COLO668 (cell line): Measurements from ENCODE around the gene PCAT6.

Experiments
- DNase-seq: peaks from one replicate; lab custom pipeline; 2025; ENCODE audit not compliant: unreplicated experiment; lab: John Stamatoyannopoulos, UW

PCAT6 gene

DNA sequence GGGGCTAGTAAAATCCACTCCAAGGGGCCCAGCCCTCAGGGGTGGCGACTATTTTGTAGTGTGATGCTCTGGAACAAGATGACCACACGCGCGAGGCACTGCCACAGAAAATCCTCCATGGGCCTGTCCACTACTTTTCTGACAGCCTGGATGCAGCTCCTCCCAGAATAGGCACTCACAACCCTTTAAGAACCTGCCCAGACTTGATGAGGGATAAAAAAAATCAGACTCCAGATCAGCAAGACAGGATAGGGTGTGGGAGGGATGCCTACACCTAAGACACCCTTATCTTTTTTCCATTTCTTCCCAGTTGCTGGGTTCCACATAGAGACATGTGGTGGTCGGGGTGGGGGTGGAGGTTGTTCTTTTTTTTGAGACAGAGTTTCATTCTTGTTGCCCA, 33.5 kb downstream of the PCAT6 start:
- DNase-seq = no peak

DNA sequence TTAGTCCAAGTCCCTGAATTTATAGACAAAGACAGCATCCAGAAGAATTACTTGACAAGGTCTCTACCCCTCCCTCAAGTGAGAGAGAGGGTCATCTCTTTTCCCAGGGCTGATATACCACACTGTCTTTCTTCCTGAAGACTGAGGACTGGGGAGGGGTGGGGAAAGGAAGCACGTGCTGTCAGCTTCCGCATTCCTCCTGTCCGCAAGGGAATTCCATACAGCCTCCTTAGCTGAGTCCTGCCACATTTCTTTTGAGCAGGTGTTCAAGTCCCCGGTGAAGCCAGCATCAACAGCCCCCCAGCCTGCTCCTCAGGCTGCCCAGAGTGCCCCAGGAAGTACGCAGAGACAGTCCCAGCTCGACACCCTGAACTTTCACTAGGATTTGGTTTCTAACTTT, 34.2 kb downstream of the PCAT6 start:
- no peak for DNase-seq

DNA sequence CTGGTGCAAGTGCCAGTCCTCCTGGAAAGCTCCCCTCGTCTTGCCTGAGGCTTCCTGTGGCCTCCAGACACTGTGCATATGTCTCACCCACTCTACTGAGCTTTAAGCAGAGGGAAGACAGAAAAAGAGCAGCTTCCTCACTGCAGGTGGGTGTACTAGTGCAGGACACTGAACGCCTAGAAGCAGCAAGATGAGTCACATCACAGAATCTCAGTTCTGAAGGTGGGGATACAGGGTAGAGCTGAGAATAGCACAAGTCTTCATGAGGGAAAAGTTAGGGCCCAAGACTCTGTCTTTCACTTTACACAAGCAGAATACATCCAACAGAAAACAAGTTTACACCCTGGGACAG, 37.4 kb downstream of the PCAT6 start:
- DNase-seq = no peak

DNA sequence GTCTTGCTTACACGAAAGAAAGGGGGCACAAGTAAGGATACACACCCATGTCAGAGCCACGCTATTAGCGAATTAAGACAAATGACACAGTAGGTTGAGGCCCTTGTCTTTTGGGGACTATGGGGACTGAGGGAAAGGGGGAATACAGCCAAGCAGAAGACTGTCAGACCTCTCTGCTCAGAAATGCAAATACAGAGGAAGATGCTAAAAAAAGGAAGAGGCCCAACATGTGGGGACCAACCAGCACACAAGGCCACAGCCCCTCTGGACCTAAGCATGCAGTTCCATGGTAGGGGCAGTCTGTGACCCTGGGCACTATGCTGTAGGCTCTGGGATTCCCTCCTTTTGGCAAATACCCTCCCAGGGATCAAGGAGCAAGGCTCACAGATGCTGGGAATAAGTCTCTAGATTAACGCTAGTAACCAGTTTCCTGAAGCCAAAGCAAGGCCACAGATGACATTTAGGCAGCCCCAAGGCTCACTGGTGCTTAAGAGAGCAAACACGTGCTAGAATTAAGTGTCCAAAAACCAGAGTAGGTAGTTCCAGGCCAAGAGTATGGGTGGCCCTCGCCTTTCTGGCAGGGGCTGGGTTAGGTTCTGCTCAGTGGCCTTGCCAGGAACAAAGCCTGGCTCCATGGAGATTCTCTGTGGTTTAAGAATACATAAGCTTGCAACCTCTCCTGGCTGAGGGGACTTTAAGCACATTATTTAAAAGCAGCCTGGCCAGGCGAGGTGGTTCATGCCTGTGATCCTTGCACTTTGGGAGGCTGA, 40.0 kb downstream of the PCAT6 start:
- DNase-seq = no peak

DNA sequence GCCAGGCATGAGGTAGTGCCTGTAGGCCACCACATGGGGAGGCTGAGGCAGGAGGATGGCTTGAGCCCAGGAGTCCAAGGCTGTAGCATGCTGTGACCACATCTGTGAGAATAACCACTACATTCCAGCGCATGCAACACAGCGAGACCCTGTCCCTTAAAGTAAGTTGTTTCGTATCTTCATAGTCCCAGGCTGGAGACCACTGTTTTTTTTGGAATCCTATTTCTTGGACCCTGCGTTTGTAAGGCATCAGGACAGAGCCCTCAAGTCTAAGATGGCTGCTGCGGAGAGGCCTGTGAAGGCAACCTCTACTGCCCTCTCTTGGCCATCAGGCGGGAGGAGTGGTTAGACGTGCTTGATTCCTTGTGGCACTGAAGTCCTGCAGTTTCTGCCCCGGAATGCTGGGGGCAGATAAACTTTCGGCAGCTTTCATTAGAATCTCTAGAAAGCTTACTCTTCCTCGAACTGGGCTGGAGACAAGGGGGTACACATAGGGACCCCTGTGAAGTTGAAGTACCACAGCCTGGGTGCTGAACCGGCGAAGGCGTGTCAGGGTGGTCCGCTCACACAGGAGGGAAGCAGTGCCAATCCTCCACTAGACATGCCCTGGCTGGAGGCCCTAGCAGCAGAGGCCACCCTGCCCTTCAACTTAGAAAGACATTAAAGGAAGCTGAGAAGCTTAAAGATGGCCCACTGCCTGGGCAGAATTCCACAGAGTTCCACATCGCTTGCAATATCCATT, 41.6 kb downstream of the PCAT6 start:
- DNase-seq = peak; percentile 22

DNA sequence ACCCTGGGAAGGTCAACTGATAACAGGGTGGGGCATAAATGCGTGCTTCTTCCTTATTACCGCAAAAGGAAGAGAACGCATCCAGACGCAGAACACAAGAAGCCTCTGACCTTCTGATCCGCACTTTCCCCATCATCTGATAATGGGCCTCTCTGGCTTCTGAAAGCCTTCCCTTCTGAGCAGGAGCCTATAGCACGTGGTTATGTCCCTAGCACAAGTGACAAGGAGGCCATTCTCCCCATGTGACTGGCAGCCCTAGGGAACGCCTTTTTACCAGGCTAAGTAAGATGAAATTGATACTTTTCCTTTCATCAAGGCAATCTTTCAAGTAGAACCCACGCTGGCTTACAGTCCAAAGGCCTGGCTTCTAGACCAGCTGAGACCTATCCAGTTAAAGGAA, 44.0 kb downstream of the PCAT6 start:
- DNase-seq = no peak

DNA sequence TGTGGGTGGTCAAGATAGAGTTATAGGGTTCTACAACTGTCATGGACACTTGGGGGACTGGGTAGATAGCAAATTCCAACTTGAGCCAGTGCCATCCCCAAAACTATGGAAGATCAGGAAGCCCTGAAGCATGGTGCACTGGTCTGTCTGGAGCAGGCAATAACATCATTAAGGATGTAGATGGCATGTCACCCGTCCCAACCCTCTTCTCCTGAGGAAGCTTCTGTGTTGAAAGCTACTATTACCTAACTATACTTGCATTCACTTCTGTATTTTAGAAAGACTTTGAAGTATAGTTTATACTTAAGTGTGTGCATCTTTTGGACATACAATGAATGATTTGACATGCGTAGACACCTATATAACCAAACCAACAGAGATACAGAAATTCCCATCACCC, 45.3 kb downstream of the PCAT6 start:
- no peak for DNase-seq

DNA sequence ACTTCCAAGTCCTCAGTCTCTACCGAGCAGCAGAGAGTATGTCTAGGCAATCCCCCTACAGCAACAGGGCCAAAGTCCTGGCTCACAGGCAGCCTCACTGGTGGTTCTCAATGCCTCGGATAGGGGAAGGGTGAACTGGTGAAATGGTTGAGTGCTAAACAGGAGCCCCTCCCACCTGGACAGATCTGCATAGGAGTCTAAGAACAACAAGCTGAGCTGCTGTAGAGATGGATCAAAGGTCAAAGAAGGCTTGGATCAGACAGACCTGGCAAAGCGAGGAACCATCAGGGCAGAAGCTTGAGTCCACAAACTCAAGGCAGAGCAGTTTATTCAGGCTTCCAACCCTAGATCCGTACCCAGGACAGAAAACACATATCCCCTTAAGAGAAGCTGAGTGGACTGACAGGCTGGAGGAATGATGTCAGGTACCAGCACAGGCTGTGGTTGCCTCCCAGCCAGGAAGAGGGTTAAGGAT, 46.4 kb downstream of the PCAT6 start:
- no peak for DNase-seq

DNA sequence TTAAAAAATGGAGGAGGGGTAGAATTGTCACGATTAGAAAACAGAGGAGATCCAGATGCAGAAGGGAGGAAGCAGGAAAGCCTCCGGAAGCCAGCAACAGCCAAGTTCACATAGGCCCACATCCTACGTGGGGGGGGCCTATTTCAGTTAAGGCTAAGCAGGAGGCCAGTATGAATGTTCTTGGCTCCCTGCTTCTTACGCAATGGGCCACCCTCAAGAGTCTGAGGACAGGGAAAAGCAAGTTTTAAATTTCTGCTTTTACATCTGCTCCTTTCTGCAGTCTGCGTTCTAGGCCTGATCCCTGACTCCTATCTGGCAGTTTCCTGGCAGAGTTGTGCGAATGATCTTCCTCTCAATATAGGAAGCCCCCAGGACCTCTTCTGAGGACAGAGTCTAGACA, 47.6 kb downstream of the PCAT6 start:
- no peak for DNase-seq

DNA sequence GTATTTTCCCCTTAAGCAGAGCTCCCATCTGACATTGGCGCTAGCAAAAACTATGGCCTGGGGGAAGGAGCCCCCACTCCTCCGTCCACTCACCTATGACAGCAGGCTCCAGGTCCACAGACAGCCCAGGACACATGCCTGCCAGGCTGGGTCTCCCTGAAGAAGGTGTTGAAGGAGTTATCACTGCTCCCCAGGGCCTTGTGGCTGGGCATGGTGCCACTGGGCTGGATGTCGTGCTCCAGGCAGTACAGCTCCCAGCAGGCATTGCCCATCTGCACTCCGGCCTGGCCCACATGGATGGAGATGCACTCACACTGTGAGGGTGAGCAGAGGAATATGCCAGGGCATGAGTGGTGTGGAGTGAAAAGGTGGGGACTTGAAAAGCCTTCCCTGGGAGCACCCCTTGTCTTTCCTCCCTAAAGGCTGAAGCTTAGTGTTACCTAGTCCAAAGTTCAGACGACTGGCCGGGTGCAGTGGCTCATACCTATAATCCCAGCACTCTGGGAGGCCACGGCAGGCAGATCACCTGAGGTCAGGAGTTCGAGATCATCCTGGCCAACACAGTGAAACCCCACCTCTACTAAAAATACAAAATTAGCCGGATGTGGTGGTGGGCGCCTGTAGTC, 48.1 kb downstream of the PCAT6 start:
- DNase-seq = no peak

DNA sequence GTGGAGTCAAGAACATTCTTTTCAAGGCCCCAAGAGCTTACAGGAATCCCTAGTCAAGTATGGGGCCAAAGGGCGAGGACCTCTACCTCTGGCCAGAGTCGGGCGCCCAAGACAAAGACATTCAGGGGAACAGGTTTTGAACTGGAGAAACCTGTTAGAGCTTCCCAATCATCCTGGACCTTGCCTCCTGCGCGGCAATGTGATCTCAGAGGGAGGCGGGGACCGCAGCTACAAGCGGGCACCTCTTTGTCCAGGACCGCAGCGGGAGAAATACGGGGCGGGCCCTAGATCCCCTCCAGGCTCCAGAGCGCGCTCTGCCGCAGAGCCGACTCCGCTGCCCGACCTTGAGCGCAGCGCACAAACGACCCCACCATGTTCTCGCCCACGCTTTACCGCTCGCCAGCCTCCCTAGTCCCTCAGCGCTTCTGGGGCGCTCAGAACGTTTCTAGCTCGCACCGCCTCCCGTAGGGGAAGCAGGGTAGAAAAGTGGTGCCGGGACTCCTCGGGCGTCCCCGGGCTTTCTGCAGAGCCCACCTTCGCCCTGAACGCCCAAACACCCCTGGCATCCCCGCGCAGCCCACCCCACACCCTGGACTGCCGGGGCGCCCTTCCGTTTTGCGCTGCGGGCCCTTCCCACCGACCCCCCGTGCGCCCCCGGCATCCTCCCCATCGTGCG, 50.1 kb downstream of the PCAT6 start:
- peak; percentile 84 for DNase-seq
